ENCODE results near the gene SLFN14. TPM values are rescaled to one million over a fixed set of nuclear protein-coding genes. Genes with fewer than 3 reads are reported as not detected.
A peak's percentile ranks its signal among the peaks of the same experiment; 100 is the strongest.
"Not testable (repeated sequence)": the region's sequence is repeated elsewhere in the genome, so short reads cannot be mapped to it uniquely, and the experiment has no call there.

The SLFN14 gene
- polyA plus RNA-seq, 1 experiment: not detected

DNA sequence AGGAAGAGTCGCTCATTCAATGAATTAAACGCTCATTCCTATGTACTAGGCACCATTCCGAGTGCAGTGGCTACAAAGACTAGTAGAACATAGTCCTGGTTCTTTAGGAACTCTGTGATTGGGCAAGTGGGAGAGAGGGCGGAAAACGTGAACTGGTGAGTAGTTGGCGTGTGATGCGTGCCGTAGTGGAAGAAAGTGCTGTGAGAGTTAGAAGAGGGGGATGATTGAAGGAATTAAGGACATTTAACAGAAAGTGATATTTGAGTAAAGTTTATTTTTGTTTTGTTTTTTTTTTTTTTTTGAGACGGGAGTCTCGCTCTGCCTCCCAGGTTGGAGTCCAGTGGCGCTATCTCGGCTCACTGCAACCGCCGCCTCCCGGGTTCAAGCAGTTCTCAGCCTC, 7.9 kb upstream of the SLFN14 start:
- ChIA-PET CTCF (interaction anchor here (0.6 to 1.6 kb wide), 5 partner anchors 29 to 479 kb away, joined by 3 to 7 read pairs (median 3); no protein-coding TSS in a partner anchor), POLR2A (interaction anchor here (0.6 to 1.2 kb wide), 8 partner anchors 8 to 441 kb away, joined by 3 to 7 read pairs (median 4); partner anchors contain the start of genes PEX12 and SLFN11)
- TF ChIP-seq, protein P1, sequence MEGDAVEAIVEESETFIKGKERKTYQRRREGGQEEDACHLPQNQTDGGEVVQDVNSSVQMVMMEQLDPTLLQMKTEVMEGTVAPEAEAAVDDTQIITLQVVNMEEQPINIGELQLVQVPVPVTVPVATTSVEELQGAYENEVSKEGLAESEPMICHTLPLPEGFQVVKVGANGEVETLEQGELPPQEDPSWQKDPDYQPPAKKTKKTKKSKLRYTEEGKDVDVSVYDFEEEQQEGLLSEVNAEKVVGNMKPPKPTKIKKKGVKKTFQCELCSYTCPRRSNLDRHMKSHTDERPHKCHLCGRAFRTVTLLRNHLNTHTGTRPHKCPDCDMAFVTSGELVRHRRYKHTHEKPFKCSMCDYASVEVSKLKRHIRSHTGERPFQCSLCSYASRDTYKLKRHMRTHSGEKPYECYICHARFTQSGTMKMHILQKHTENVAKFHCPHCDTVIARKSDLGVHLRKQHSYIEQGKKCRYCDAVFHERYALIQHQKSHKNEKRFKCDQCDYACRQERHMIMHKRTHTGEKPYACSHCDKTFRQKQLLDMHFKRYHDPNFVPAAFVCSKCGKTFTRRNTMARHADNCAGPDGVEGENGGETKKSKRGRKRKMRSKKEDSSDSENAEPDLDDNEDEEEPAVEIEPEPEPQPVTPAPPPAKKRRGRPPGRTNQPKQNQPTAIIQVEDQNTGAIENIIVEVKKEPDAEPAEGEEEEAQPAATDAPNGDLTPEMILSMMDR (IDR thresholded peaks at IDR 0.05; ENCODE audit: low read depth, low read length): no peak
- H3K27me3 ChIP-seq (ENCODE audit: control insufficient read depth, insufficient read depth, low read length): peaks cover 13% of the 10 kb centered on the region
- H3K9me3 ChIP-seq (ENCODE audit: control insufficient read depth, insufficient read depth, low read length): no peaks in the 10 kb centered on the region
- no peak overlapping the region for H3K27ac ChIP-seq (ENCODE audit: low read depth, low read length)
- peak overlapping the region; percentile 91 for H3K4me3 ChIP-seq (ENCODE audit: low read depth, low read length)
- no peak for DNase-seq (ENCODE audit: low read depth, low spot score)

DNA sequence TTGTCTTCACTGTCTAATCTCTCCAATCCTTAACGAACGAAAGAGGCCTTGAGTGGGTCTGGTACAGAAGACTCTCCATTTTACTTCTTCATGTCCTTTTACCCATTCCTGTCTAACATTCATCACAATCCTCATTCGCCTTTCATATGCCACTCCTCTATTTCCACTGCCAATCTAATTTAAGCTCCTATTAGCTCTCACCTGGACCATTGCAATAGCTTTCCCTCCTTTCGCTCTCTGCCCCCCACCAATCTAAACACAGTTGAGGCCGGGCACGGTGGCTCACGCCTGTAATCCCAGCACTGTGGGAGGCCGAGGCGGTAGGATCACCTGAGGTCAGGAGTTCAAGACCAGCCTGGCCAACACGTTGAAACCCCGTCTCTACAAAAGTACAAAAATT, 6.3 kb upstream of the SLFN14 start:
- Histone ChIP-seq H3K4me3 (ENCODE audit: low read depth, low read length) (no peak overlapping the region), H3K9me3 (ENCODE audit: control insufficient read depth, insufficient read depth, low read length) (no peaks in the 10 kb centered on the region), H3K27me3 (ENCODE audit: control insufficient read depth, insufficient read depth, low read length) (peaks cover 13% of the 10 kb centered on the region), H3K27ac (ENCODE audit: low read depth, low read length) (no peak overlapping the region)
- DNase-seq (ENCODE audit: low read depth, low spot score): no peak
- TF ChIP-seq, protein P1 (IDR thresholded peaks at IDR 0.05; ENCODE audit: low read depth, low read length): no peak
- ChIA-PET POLR2A (interaction anchor here (1.4 kb wide), 1 partner anchor 20 kb away, joined by 9 read pairs; the partner anchor contains the start of gene AP2B1), CTCF (interaction anchor here (0.6 to 2.3 kb wide), 2 partner anchors 28 to 401 kb away, joined by 3 to 8 read pairs; no protein-coding TSS in a partner anchor)

DNA sequence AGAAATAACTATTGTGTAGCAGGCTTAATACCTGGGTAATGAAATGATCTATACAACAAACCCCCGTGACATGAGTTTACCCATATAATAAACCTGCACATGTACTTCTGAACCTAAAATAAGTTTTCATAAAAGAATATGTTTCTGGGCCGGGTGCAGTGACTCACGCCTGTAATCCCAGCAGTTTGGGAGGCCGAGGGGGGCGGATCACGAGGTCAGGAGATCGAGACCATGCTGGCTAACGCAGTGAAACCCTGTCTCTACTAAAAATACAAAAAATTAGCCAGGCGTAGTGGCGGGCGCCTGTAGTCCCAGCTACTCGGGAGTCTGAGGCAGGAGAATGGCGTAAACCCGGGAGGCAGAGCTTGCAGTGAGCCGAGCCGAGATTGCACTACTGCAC, 2.6 kb upstream of the SLFN14 start:
- H3K27me3 ChIP-seq (ENCODE audit: control insufficient read depth, insufficient read depth, low read length): peaks cover 13% of the 10 kb centered on the region
- CTCF ChIA-PET: interaction anchor here (0.7 to 1.4 kb wide), 2 partner anchors 23 to 212 kb away, joined by 3 to 6 read pairs; no protein-coding TSS in a partner anchor
- DNase-seq (ENCODE audit: low read depth, low spot score); POLR2A ChIA-PET; H3K4me3 ChIP-seq (ENCODE audit: low read depth, low read length); H3K9me3 ChIP-seq (ENCODE audit: control insufficient read depth, insufficient read depth, low read length); H3K27ac ChIP-seq (ENCODE audit: low read depth, low read length): not testable (repeated sequence)

DNA sequence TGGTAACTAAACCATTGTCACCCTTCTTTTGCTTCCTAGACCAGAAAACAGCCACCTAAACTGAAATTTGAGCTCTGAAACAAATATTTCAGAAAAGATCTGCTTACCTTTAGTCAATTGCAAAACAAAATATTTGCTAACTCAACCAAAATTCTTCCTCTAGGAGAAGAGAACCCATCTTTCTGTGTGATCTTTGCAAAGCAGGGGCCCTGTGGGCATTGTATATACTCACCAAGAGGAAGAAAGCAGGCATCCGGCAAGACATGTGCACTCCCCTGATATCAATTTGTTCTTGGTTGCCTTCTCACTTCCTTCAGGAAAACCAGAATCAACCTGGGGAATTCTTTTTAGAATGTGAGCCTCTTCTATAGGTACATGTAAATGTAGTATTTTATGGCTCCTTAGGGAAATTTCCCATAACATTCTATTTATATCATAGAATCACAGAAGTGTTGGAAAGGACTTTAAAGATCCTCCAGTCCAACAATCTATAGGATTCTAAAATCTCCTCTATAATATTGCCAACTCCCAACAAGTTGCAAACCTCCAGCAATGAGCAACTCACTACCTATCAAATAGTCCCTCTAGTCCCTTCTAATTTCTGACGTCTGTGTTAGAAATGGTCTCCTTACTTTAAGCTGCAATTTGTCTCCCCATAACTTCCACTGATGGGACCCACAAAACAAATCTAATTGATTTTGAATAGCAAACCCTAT, 966 bp downstream of the SLFN14 start:
- CTCF ChIA-PET: no interaction called here
- POLR2A ChIA-PET: no interaction called here
- peaks cover 16% of the 10 kb centered on the region for H3K27me3 ChIP-seq (ENCODE audit: control insufficient read depth, insufficient read depth, low read length)
- no peak overlapping the region for H3K27ac ChIP-seq (ENCODE audit: low read depth, low read length)
- H3K4me3 ChIP-seq (ENCODE audit: low read depth, low read length): no peak overlapping the region
- TF ChIP-seq, protein P1 (IDR thresholded peaks at IDR 0.05; ENCODE audit: low read depth, low read length): no peak
- no peaks in the 10 kb centered on the region for H3K9me3 ChIP-seq (ENCODE audit: control insufficient read depth, insufficient read depth, low read length)
- no peak for DNase-seq (ENCODE audit: low read depth, low spot score)

DNA sequence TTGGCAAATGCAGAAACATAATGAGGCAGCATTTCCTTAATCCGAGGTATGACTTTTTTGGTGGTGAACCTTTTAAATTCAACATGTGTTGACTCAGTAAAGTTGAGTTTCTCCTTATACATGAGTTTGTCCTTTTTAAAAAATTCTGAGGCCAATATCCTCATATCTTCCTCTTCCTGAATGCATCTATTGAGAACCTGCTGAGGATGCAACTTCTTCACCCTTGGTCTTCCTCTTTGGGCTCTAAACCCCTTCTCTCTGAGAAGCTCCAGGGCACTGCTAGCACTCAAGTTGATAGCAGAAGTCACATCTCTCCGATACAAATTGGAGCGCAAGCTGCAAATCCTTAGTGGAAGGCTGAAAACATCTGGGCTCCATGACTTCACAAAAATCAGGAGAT, 3.3 kb downstream of the SLFN14 start:
- POLR2A ChIA-PET: no interaction called here
- no peak for DNase-seq (ENCODE audit: low read depth, low spot score)
- TF ChIP-seq, protein P1 (IDR thresholded peaks at IDR 0.05; ENCODE audit: low read depth, low read length): no peak
- no peak overlapping the region for H3K4me3 ChIP-seq (ENCODE audit: low read depth, low read length)
- no peak overlapping the region for H3K27ac ChIP-seq (ENCODE audit: low read depth, low read length)
- CTCF ChIA-PET: no interaction called here
- H3K9me3 ChIP-seq (ENCODE audit: control insufficient read depth, insufficient read depth, low read length): no peaks in the 10 kb centered on the region
- peaks cover 14% of the 10 kb centered on the region for H3K27me3 ChIP-seq (ENCODE audit: control insufficient read depth, insufficient read depth, low read length)

All from AG04450 (cell line).